K562 (cell line): ENCODE data around the gene CCNL1. TPM values are rescaled to one million over a fixed set of nuclear protein-coding genes. Genes with fewer than 3 reads are reported as not detected.

Experiments
- ATF2 ChIP-seq: sonication (generic); formaldehyde crosslinking; IDR thresholded peaks from 2 replicates; pipeline ENCODE4 v1.8.1; 2022; ENCODE audit warnings: missing genetic modification reagents
- DEAF1 ChIP-seq: fragments of 450-650 bp; formaldehyde crosslinking; IDR thresholded peaks from 2 replicates; pipeline ENCODE4 v1.4.0; 2020; ENCODE audit warnings: mild to moderate bottlenecking, moderate library complexity
- ERF ChIP-seq: fragments of 450-650 bp; formaldehyde crosslinking; IDR thresholded peaks from 2 replicates; pipeline ENCODE4 v1.4.0; 2020; ENCODE audit warnings: mild to moderate bottlenecking, mixed read lengths
- GABPA ChIP-seq: fragments of 200-800 bp; sonication (Bioruptor generic); conservative IDR thresholded peaks from 2 replicates; pipeline ENCODE4 v1.6.1; 2016; ENCODE audit warnings: low read depth, missing genetic modification characterization, missing compliant biosample characterization
- HMGXB4 ChIP-seq: sonication (generic); formaldehyde crosslinking; IDR thresholded peaks from 2 replicates; pipeline ENCODE4 v1.8.1; 2023; ENCODE audit warnings: mild to moderate bottlenecking, missing genetic modification reagents
- HNRNPUL1 ChIP-seq: fragments of 200-400 bp; formaldehyde crosslinking; IDR thresholded peaks from 2 replicates; pipeline ENCODE4 v1.6.1; 2017; ENCODE audit warnings: low read length
- MEIS2 ChIP-seq: fragments of 450-650 bp; IDR thresholded peaks from 2 replicates; pipeline ENCODE4 v1.6.1; 2014; ENCODE audit warnings: mild to moderate bottlenecking; ENCODE audit not compliant: partially characterized antibody
- MYNN ChIP-seq, 2 experiments: sonication (generic); formaldehyde crosslinking in 1 of 2; IDR thresholded peaks; 2 replicates each; pipeline versions ENCODE4 v1.5.0 to v1.6.1; 2016 to 2020; ENCODE audit warnings: antibody characterized with exemption in 1 of 2, missing genetic modification reagents in 1 of 2
- NFE2L1 ChIP-seq: fragments of 450-650 bp; IDR thresholded peaks from 2 replicates; pipeline ENCODE4 v1.6.1; 2016; ENCODE audit warnings: missing genetic modification characterization, low read depth, mild to moderate bottlenecking, missing compliant biosample characterization, moderate library complexity, borderline replicate concordance
- RBM25 ChIP-seq: fragments of 200-400 bp; formaldehyde crosslinking; IDR thresholded peaks from 2 replicates; pipeline ENCODE4 v1.6.1; 2018; ENCODE audit warnings: low read length, low read depth, moderate library complexity; ENCODE audit not compliant: severe bottlenecking
- SIRT6 ChIP-seq: IDR thresholded peaks from one replicate; pipeline ENCODE4 v1.6.1; 2012; ENCODE audit warnings: low read depth, mild to moderate bottlenecking, control low read depth, inconsistent platforms, low read length, moderate library complexity
- SRSF1 ChIP-seq: fragments of 200-400 bp; formaldehyde crosslinking; IDR thresholded peaks from 2 replicates; pipeline ENCODE4 v1.6.1; 2017; ENCODE audit warnings: mild to moderate bottlenecking, low read depth, low read length, moderate library complexity
- TFAP4 ChIP-seq: sonication (generic); formaldehyde crosslinking; IDR thresholded peaks from 2 replicates; pipeline ENCODE4 v1.8.0; 2022; ENCODE audit warnings: missing genetic modification reagents, mild to moderate bottlenecking, moderate library complexity, borderline replicate concordance
- ZNF23 ChIP-seq: fragments of 250-450 bp; sonication (Bioruptor Pico); IDR thresholded peaks from 2 replicates; pipeline ENCODE4 v1.4.0; 2020; ENCODE audit warnings: mild to moderate bottlenecking
- ZNF449 ChIP-seq: fragments of 250-450 bp; sonication (Bioruptor Pico); IDR thresholded peaks from 2 replicates; pipeline ENCODE4 v1.8.0; 2022; ENCODE audit warnings: moderate library complexity, mild to moderate bottlenecking, inconsistent platforms
- ZNF778 ChIP-seq: fragments of 450-650 bp; formaldehyde crosslinking; IDR thresholded peaks from 2 replicates; pipeline ENCODE4 v1.4.0; 2020; ENCODE audit warnings: mild to moderate bottlenecking, moderate library complexity
- ZSCAN32 ChIP-seq: fragments of 450-650 bp; formaldehyde crosslinking; IDR thresholded peaks from 2 replicates; pipeline ENCODE4 v1.4.0; 2020; ENCODE audit warnings: mild to moderate bottlenecking, moderate library complexity
- polyA plus RNA-seq, 8 experiments: library from polyadenylated mRNA; depleted of rRNA in 4 of 8; stranded (reverse) in 5 of 8; unstranded in 3 of 8; fragments of >200 nt; fragmentation: Nextera tagmentation in 2 of 8; fragmentation: Illumina TruSeq in 1 of 8; extraction: Ambion mirVana in 2 of 8; extraction: Trizol in 1 of 8; gene quantifications; 2 replicates each; pipeline versions ENCODE4 v1.2.1 to v1.2.3, GENCODE V29; 2011 to 2014; ENCODE audit warnings: inconsistent platforms in 1 of 8, missing spikeins in 1 of 8
- total RNA-seq, 7 experiments: library from RNA; depleted of rRNA in 6 of 7; stranded (reverse); fragments of >200 nt in 6 of 7; fragmentation: Illumina TruSeq in 2 of 7; extraction: Trizol in 2 of 7; gene quantifications; 2 replicates each; pipeline versions ENCODE4 v1.2.1 to v1.2.3, GENCODE V29; 2011 to 2021; ENCODE audit warnings: low replicate concordance in 1 of 7

CCNL1 gene
- total and polyA plus RNA-seq, 9 of the 15 experiments (the other 6 are each of a cell fraction or from before 2014, with no cell fraction given), result 16.1 to 186 (median 132) TPM

GRCh38 chr3:157135671-157136396 lies 24.1 kb downstream of the CCNL1 start (continued):
- no peak for TF ChIP-seq NFE2L1 (tag)
- TF ChIP-seq ZNF778 (CRISPR knock-in tag), result no peak
- TF ChIP-seq ZNF449 (CRISPR knock-in tag), result no peak
- no peak for TF ChIP-seq ATF2 (CRISPR knock-in tag)
- no peak for TF ChIP-seq HNRNPUL1
- TF ChIP-seq ERF (CRISPR knock-in tag), result no peak
- TF ChIP-seq RBM25, result no peak
- no peak for TF ChIP-seq HMGXB4 (CRISPR knock-in tag)
- TF ChIP-seq TFAP4 (CRISPR knock-in tag), result no peak
- no peak for TF ChIP-seq GABPA (tag)
- no peak for TF ChIP-seq SIRT6
- TF ChIP-seq MYNN (IDR thresholded peaks at IDR 0.05), result no peak
- TF ChIP-seq MYNN (CRISPR knock-in tag; IDR thresholded peaks at IDR 0.05), result no peak
- peak; percentile 67 for TF ChIP-seq MEIS2
- no peak for TF ChIP-seq ZNF23 (CRISPR knock-in tag)
- TF ChIP-seq ZSCAN32 (CRISPR knock-in tag), result no peak
- no peak for TF ChIP-seq SRSF1
- peak; percentile 55; the same call in 1 of the 2 replicates for TF ChIP-seq DEAF1
